Testis (tissue), 3 donors: ENCODE results near the gene ZMIZ1. TPM values are rescaled to one million over a fixed set of nuclear protein-coding genes. Genes with fewer than 3 reads are reported as not detected.

Experiments
- DNase-seq: peaks from one replicate; pipeline ENCODE4 v3.0.0-alpha.2; 2019
- H3K27ac ChIP-seq, 2 donors: fragments of 200-600 bp; sonication (generic); one replicate each; pipeline ENCODE4 v1.5.1; 2019
- H3K27me3 ChIP-seq: fragments of 200-600 bp; sonication (generic); one replicate; pipeline ENCODE4 v1.5.1; 2019
- H3K36me3 ChIP-seq: fragments of 200-600 bp; sonication (generic); one replicate; pipeline ENCODE4 v1.5.1; 2017; ENCODE audit warnings: low read depth; ENCODE audit errors: missing control alignments
- H3K4me1 ChIP-seq: fragments of 200-600 bp; sonication (generic); one replicate; pipeline ENCODE4 v1.5.1; 2019
- H3K4me3 ChIP-seq, 2 donors: fragments of 200-600 bp; sonication (generic); one replicate each; pipeline ENCODE4 v1.5.1; 2017 to 2019
- H3K9me3 ChIP-seq: fragments of 200-600 bp; sonication (generic); one replicate; pipeline ENCODE4 v1.5.1; 2017
- POLR2A ChIP-seq: fragments of 450-650 bp; IDR thresholded peaks from one replicate; pipeline ENCODE4 v1.6.1; 2017; ENCODE audit warnings: antibody characterized with exemption, mild to moderate bottlenecking, moderate library complexity
- WGBS, 2 donors: methylation state at CpG; one replicate each; pipeline ENCODE4 v1.1.5; 2018; 5-methylcytosine and 5-hydroxymethylcytosine counted together
- intact Hi-C: fragments of 100-400 bp; cut with DNase I; formaldehyde crosslinking; loops from one replicate; pipeline ENCODE4 v1.15.1; 2023; ENCODE audit warnings: low total_unique reads
- polyA plus RNA-seq: library from polyadenylated mRNA; stranded (reverse); fragments of 350-450 nt; fragmentation: Illumina TruSeq; extraction: RNeasy Lipid Tissue Mini Kit (QIAGEN cat#74804); gene quantifications from one replicate; pipeline ENCODE4 v1.2.3, GENCODE V29; 2014; ENCODE audit warnings: low read depth, low replicate concordance; ENCODE audit not compliant: insufficient read depth
- total RNA-seq, 2 donors: library from RNA; depleted of rRNA; stranded (reverse); fragments of >200 nt; gene quantifications; one replicate each; pipeline ENCODE4 v1.2.3, GENCODE V29; 2016
- TF ChIP-seq, protein P1 (sequence below), 3 experiments: fragments of 450-650 bp in 2 of 3; fragments of 200-600 bp in 1 of 3; sonication (generic) in 1 of 3; IDR thresholded peaks; one replicate each; pipeline ENCODE4 v1.5.1; 2016 to 2019; ENCODE audit warnings: antibody characterized with exemption in 3 of 3, mild to moderate bottlenecking in 2 of 3, moderate library complexity in 1 of 3

ZMIZ1 gene
- total and polyA plus RNA-seq, 3 donors from 2014 or later: 15.2 to 22.0 (median 18.8) TPM

DNA sequence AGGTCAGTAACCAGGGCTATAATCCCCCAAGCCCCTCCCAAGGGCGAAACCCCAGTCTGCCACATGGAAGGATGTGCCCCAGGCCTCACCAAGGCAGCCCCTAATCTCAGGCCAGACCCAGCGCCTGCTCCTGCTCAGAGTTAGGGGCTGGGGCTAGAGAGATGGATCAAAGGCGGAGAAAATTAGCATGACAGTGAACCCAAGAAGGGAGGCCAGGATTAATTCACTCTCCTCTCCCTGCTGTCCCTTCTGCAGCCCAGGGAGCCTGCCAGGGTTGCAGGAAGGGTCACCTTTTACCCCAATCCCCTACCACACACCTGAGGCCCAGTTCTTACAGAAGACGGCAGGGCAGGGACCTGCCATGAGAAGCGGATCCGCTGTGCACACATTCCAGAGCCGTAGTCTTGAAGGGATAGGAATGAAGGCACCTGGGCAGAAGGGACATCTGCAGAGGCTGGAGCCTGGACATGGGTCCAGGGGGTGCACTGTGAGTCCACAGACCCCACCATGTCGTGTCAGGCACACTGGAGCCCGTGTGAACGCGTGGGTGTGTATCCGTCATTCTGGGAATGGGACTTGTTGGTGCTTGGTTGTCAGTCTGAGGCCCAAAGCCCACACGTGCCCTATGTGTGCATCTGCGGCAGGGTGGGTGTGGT, 11.9 kb upstream of the ZMIZ1 start:
- no peaks in the 10 kb centered on the region for H3K4me1 ChIP-seq
- H3K36me3 ChIP-seq: no peaks in the 10 kb centered on the region
- H3K27me3 ChIP-seq: no peaks in the 10 kb centered on the region
- H3K4me3 ChIP-seq: no peak overlapping the region
- TF ChIP-seq, protein P1, sequence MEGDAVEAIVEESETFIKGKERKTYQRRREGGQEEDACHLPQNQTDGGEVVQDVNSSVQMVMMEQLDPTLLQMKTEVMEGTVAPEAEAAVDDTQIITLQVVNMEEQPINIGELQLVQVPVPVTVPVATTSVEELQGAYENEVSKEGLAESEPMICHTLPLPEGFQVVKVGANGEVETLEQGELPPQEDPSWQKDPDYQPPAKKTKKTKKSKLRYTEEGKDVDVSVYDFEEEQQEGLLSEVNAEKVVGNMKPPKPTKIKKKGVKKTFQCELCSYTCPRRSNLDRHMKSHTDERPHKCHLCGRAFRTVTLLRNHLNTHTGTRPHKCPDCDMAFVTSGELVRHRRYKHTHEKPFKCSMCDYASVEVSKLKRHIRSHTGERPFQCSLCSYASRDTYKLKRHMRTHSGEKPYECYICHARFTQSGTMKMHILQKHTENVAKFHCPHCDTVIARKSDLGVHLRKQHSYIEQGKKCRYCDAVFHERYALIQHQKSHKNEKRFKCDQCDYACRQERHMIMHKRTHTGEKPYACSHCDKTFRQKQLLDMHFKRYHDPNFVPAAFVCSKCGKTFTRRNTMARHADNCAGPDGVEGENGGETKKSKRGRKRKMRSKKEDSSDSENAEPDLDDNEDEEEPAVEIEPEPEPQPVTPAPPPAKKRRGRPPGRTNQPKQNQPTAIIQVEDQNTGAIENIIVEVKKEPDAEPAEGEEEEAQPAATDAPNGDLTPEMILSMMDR (IDR thresholded peaks at IDR 0.05): no peak
- TF ChIP-seq POLR2A: no peak
- 88 to 89% methylated on average over 14 of the region's 14 CpGs for WGBS, 2 donors
- H3K9me3 ChIP-seq: no peaks in the 10 kb centered on the region
- DNase-seq: no peak
- H3K27ac ChIP-seq: no peak overlapping the region
- intact Hi-C loops: no loop called here

DNA sequence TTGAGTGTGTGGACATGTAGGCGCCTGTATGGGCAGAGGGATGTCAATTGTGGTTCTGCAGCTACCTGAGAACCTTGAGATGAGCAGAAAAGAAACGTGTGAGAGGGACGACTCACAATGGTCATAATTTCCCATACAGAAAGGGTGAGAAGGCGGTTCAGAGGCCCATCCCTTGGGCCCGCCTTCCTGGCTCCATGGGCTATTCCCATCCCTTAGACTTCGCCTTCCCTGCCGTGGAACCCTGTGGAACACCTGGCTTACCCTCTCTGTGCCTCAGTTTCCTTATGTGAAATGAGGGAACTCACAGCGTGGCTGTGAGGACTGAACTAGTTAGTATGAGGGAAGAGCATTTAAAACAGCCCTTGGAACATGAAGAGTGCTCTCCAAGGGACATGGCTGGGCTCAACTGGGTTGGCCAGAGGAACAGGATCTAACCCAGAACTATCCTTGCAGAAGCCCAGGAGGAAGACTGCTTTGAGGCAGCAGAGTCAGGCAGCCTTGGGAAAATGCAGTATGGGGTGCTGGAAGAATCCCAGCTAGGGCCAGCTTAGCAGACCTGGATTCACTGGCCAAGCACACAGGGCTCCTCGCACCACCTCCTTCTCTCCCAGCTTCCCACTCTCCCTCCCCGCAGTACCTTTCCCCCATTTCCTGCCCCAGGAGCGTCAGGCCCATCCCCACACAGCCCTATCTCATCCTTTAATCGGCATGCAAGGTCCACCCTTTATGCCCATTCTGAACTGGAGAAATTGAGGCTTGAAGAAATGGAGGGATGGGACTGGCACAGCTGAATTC, 11.1 kb upstream of the ZMIZ1 start:
- DNase-seq: no peak
- intact Hi-C loops: no loop called here

DNA sequence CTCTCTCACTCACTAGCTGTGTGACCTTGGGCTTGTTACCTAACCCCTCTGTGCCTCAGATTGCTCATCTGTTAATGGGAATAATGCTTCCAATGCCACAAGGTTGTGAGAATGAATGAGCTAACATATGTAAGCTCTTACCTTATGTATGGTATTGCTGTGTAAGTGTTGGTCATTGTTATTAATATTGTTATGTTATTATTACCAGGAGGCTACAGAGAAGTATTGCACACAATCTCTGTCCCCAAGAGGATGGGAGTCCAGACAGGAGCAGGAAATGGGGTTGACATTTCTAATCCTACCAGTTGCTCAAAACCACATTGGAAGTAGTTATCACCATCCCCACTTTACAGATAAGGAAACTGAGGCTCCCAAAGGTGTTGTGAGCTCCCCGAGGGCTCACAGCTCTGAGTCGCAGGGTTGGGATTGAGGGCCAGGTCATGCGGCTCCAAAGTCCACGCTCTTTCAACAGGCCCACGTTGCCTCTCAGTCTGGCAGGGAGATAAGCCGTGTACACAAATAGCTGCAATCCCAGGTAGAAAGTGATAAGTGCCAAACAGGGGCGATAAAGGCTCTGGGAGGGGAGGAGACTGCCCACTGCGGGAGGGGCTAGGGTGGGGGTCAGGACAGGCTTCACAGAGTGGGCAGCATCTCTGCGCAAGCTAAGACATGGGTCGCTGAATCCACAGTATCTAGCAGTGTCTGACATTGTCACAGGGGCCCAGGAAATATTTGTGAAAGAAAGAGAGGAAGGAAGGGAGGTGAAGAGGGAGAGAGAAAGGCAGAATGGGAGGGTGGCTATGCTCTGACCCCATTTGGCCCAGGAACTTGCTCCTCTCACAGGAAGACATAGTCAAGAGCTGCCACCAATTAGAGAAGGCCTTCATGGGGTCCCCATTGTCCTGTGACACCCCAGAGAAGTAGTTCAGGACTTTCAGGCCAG, 9.6 kb upstream of the ZMIZ1 start:
- Histone ChIP-seq H3K4me1 (no peaks in the 10 kb centered on the region), H3K27ac (no peak overlapping the region), H3K9me3 (no peaks in the 10 kb centered on the region), H3K27me3 (no peaks in the 10 kb centered on the region), H3K4me3 (no peak overlapping the region), H3K36me3 (no peaks in the 10 kb centered on the region)
- intact Hi-C loops: no loop called here
- TF ChIP-seq, protein P1 (IDR thresholded peaks at IDR 0.05): no peak
- TF ChIP-seq POLR2A: no peak
- WGBS, 2 donors: 76 to 88% methylated on average over 10 of the region's 10 CpGs
- DNase-seq: no peak

More for the DNA sequence above, 11.1 kb upstream of the ZMIZ1 start:
- Histone ChIP-seq H3K4me3 (no peak overlapping the region), H3K27me3 (no peaks in the 10 kb centered on the region), H3K9me3 (no peaks in the 10 kb centered on the region), H3K36me3 (no peaks in the 10 kb centered on the region), H3K4me1 (no peaks in the 10 kb centered on the region), H3K27ac (no peak overlapping the region)
- WGBS, 2 donors: 87 to 90% methylated on average over 12 of the region's 12 CpGs
- TF ChIP-seq, protein P1 (IDR thresholded peaks at IDR 0.05): no peak
- no peak for TF ChIP-seq POLR2A

DNA sequence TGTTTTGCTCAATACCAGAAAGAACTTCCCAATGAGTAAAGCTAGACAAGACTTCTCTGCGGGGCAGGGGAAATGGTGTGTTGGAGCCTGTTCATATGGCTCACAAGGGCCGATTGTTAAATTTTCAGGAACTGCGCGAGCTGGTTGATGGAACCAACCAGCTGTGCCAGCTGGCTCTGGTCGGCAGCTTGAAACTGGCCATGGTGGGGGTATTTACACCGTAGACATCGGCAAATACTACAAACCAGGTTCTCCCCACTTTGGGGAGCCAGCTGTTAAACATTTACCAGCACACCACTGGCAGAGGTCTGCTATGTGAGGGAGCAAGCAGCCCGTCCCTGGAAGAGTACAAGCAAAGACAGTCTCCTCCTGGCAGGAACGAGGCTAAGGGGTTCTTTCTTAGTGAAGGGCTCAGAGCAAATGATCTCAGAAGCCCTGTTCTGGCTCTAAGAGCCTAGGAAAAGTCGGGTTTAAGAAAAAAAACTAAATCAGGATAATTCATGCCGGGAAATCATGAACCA, 8.8 kb upstream of the ZMIZ1 start:
- TF ChIP-seq, protein P1 (IDR thresholded peaks at IDR 0.05): no peak
- no peak for TF ChIP-seq POLR2A
- Histone ChIP-seq H3K27ac (no peak overlapping the region), H3K27me3 (no peaks in the 10 kb centered on the region), H3K4me1 (no peaks in the 10 kb centered on the region), H3K4me3 (no peak overlapping the region), H3K9me3 (no peaks in the 10 kb centered on the region), H3K36me3 (no peaks in the 10 kb centered on the region)
- no peak for DNase-seq
- intact Hi-C loops: no loop called here
- 90 to 96% methylated on average over 11 of the region's 11 CpGs for WGBS, 2 donors
